Measurements from ENCODE around the gene DHX35. TPM values are rescaled to one million over a fixed set of nuclear protein-coding genes. Genes with fewer than 3 reads are reported as not detected.
A peak's percentile ranks its signal among the peaks of the same experiment; 100 is the strongest.

Gene DHX35
- total and polyA plus RNA-seq, 7 experiments from 2014 or later: 4.7 to 13.3 (median 10.5) TPM

DNA sequence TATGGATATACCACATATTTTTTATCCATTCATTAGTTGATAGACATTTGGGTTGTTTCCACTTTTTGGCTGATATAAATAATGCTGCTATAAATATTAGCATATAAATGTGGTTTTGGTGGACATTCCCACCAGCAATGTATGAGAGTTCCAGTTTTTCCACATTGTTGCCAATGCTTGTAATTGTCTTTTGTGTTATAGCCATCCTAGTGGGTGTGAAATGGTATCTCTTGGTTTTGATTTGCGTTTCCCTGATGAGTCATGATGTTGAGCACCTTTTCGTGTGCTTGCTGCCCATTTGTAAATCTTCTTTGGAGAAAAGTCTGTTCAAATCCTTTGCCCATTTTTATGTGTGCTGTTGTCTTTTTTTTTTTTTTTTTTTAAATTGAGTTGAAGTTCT, 54.4 kb downstream of the DHX35 start:
- CTCF ChIA-PET: no interaction called here
- Mint-ChIP-seq H3K27ac (no peak overlapping the region), H3K9me3 (no peaks in the 10 kb centered on the region), H3K36me3 (peaks cover 11 to 65% (median 46%) of the 10 kb centered on the region in 5 donors), H3K4me3 (no peak overlapping the region), H3K27me3 (no peaks in the 10 kb centered on the region), H3K4me1 (peaks cover 0 to 17% (median 1%) of the 10 kb centered on the region in 7 donors)
- no peak for ATAC-seq
- Histone ChIP-seq H3K27ac (ENCODE audit: low read depth, low read length) (no peak overlapping the region), H3K36me3 (ENCODE audit: control insufficient read depth in 2 of 3, insufficient read depth in 3 of 3, low read length in 3 of 3) (peaks cover 0 to 54% (median 0%) of the 10 kb centered on the region in 3 experiments), H3K4me3 (ENCODE audit: low read length) (no peak overlapping the region), H3K4me1 (ENCODE audit: control insufficient read depth in 2 of 2, insufficient read depth in 2 of 2, low read length in 2 of 2) (no peaks in the 10 kb centered on the region), H3K9me3 (ENCODE audit: control insufficient read depth in 2 of 3, low read length in 3 of 3) (no peaks in the 10 kb centered on the region), H3K27me3 (ENCODE audit: control insufficient read depth in 2 of 2, insufficient read depth in 2 of 2, low read length in 2 of 2) (no peaks in the 10 kb centered on the region)
- no peak for DNase-seq
- intact Hi-C loops (cut with micrococcal nuclease): no loop called here
- POLR2A ChIA-PET: no interaction called here

DNA sequence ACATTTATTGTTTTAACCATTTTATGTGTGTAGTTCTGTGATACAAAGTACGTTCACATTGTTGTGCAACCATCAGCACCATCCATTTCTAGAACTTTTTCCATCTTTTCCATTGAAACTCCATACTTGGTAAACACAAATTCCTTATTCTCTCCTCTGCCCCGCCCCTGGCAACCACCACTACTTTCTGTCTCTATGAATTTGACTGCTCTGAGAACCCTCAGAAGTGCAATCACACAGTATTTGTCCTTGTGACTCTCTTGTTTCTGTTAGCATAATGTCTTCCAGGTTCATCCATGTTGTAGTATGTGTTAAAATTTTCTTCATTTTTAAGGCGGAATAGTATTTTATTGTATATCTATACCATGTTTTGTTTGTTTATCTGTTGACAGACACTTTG, 56.9 kb downstream of the DHX35 start:
- POLR2A ChIA-PET: no interaction called here
- H3K4me3 ChIP-seq (ENCODE audit: low read length): no peak overlapping the region
- peaks cover 0 to 26% (median 1%) of the 10 kb centered on the region in 7 donors for H3K4me1 Mint-ChIP-seq
- H3K9me3 Mint-ChIP-seq: no peaks in the 10 kb centered on the region
- no peak for DNase-seq
- peaks cover 3 to 65% (median 5%) of the 10 kb centered on the region in 3 experiments for H3K36me3 ChIP-seq (ENCODE audit: control insufficient read depth in 2 of 3, insufficient read depth in 3 of 3, low read length in 3 of 3)
- no peaks in the 10 kb centered on the region for H3K27me3 Mint-ChIP-seq
- intact Hi-C loops (cut with micrococcal nuclease): no loop called here
- H3K9me3 ChIP-seq (ENCODE audit: control insufficient read depth in 2 of 3, low read length in 3 of 3): no peaks in the 10 kb centered on the region
- H3K4me3 Mint-ChIP-seq: no peak overlapping the region
- H3K36me3 Mint-ChIP-seq: peaks cover 12 to 72% (median 56%) of the 10 kb centered on the region in 5 donors
- no peak overlapping the region for H3K27ac ChIP-seq (ENCODE audit: low read depth, low read length)
- H3K27ac Mint-ChIP-seq: no peak overlapping the region
- ATAC-seq: no peak
- no peaks in the 10 kb centered on the region for H3K4me1 ChIP-seq (ENCODE audit: control insufficient read depth in 2 of 2, insufficient read depth in 2 of 2, low read length in 2 of 2)
- CTCF ChIA-PET: no interaction called here
- no peaks in the 10 kb centered on the region for H3K27me3 ChIP-seq (ENCODE audit: control insufficient read depth in 2 of 2, insufficient read depth in 2 of 2, low read length in 2 of 2)

DNA sequence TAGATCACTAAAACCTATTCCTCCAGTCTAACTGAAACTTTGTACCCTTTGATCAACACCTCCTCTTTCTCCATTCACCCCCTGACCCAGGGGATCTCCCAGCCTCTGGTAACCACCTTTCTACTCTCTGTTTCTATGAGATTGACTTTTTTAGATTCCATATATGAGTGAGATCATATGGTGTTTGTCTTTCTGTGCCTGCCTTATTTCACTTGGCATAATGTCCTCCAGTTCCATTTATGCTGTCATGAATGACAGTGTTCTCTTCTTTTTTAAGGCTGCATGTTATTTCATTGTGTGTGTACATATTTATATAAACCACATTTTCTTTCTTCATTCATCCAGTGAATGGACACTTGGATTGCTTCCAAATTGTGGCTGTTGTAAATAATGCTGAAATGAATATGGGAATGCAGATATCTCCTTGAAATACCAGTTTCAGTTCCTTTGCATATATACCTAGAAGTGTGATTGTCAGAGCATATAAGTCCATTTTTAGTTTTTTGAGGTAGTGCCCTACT, 57.7 kb downstream of the DHX35 start:
- Histone ChIP-seq H3K4me1 (ENCODE audit: control insufficient read depth in 2 of 2, insufficient read depth in 2 of 2, low read length in 2 of 2) (no peaks in the 10 kb centered on the region), H3K9me3 (ENCODE audit: control insufficient read depth in 2 of 3, low read length in 3 of 3) (no peaks in the 10 kb centered on the region), H3K36me3 (ENCODE audit: control insufficient read depth in 2 of 3, insufficient read depth in 3 of 3, low read length in 3 of 3) (peaks cover 5 to 65% (median 6%) of the 10 kb centered on the region in 3 experiments), H3K4me3 (ENCODE audit: low read length) (no peak overlapping the region), H3K27me3 (ENCODE audit: control insufficient read depth in 2 of 2, insufficient read depth in 2 of 2, low read length in 2 of 2) (no peaks in the 10 kb centered on the region), H3K27ac (ENCODE audit: low read depth, low read length) (no peak overlapping the region)
- no peak for ATAC-seq
- peak in 1 of 9 donors; percentile 51 for DNase-seq
- ChIA-PET CTCF (no interaction called here), POLR2A (no interaction called here)
- Mint-ChIP-seq H3K4me1 (peaks cover under 1 to 25% (median 3%) of the 10 kb centered on the region in 7 donors), H3K36me3 (peaks cover 9 to 67% (median 53%) of the 10 kb centered on the region in 5 donors), H3K27me3 (no peaks in the 10 kb centered on the region), H3K9me3 (no peaks in the 10 kb centered on the region), H3K4me3 (peak overlapping the region in 1 of 10 donors; percentile 15), H3K27ac (peak overlapping the region in 2 of 9 donors; percentile 4 to 20)
- intact Hi-C loops (cut with micrococcal nuclease): no loop called here

DNA sequence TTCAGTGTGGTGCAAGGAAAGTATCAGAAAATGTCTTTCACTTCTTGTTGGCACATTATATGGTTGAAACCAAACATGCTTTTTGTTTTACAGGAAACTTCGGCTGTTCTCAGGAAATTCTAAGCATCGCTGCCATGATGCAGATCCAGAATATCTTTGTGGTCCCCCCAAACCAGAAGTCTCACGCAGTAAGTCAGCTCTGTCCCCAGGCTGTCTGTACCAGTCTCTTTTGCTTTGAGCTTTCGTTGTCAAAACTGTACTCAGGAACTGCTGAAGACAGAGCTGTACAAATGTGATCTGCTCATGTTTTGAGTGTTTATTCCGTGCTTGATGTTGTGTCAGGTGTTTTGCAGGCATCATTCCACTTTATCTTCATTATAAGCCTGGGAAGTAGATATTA, 59.6 kb downstream of the DHX35 start:
- peak overlapping the region in 1 of 9 donors; percentile 30 for H3K27ac Mint-ChIP-seq
- POLR2A ChIA-PET: interaction anchor here (1.0 to 1.1 kb wide), 2 partner anchors 28 to 379 kb away, joined by 3 read pairs; no protein-coding TSS in a partner anchor

DNA sequence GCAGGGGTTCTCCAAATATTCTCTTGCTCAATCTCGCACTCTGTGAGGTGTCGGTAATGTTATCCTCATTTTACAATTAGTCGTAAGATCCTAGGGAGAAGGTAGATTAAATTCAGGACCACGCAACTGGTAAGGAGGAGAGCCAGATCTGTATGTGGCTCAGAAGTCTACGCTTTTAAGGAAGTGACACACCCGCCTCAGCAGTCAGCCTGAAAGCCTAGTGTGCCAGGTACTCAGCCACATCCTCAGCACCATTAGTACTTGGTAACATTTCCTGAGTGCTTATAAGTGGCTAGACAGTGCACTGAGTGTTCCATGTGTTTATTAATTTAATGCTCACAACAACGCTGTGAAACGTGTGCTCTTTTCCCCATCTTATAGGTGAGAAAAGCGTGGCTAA, 63.7 kb downstream of the DHX35 start:
- intact Hi-C loops (cut with micrococcal nuclease): no loop called here
- peak overlapping the region in 8 of 9 donors; percentile 13 to 66 (median 46) for H3K27ac Mint-ChIP-seq
- no peaks in the 10 kb centered on the region for H3K9me3 Mint-ChIP-seq
- Histone ChIP-seq H3K4me1 (ENCODE audit: control insufficient read depth in 2 of 2, insufficient read depth in 2 of 2, low read length in 2 of 2) (peaks cover 0 to 13% of the 10 kb centered on the region in 2 donors), H3K27me3 (ENCODE audit: control insufficient read depth in 2 of 2, insufficient read depth in 2 of 2, low read length in 2 of 2) (no peaks in the 10 kb centered on the region), H3K27ac (ENCODE audit: low read depth, low read length) (no peak overlapping the region), H3K9me3 (ENCODE audit: control insufficient read depth in 2 of 3, low read length in 3 of 3) (no peaks in the 10 kb centered on the region), H3K4me3 (ENCODE audit: low read length) (no peak overlapping the region), H3K36me3 (ENCODE audit: control insufficient read depth in 2 of 3, insufficient read depth in 3 of 3, low read length in 3 of 3) (peaks cover 5 to 70% (median 6%) of the 10 kb centered on the region in 3 experiments)
- peaks cover 11 to 48% (median 27%) of the 10 kb centered on the region in 5 donors for H3K36me3 Mint-ChIP-seq
- peaks cover 0 to 26% (median 19%) of the 10 kb centered on the region in 7 donors for H3K4me1 Mint-ChIP-seq
- DNase-seq: no peak
- ATAC-seq: peak; percentile 31
- ChIA-PET POLR2A (no interaction called here), CTCF (interaction anchor here (1.0 kb wide), 1 partner anchor 26 kb away, joined by 3 read pairs; no protein-coding TSS in a partner anchor)
- H3K4me3 Mint-ChIP-seq: peak overlapping the region in 2 of 10 donors; percentile 20 to 29
- H3K27me3 Mint-ChIP-seq: no peaks in the 10 kb centered on the region

More for the DNA sequence above, 59.6 kb downstream of the DHX35 start:
- Mint-ChIP-seq H3K9me3 (no peaks in the 10 kb centered on the region), H3K4me1 (peaks cover 0 to 36% (median 19%) of the 10 kb centered on the region in 7 donors), H3K36me3 (peaks cover 11 to 67% (median 53%) of the 10 kb centered on the region in 5 donors), H3K4me3 (no peak overlapping the region), H3K27me3 (no peaks in the 10 kb centered on the region)
- Histone ChIP-seq H3K4me3 (ENCODE audit: low read length) (no peak overlapping the region), H3K36me3 (ENCODE audit: control insufficient read depth in 2 of 3, insufficient read depth in 3 of 3, low read length in 3 of 3) (peaks cover 5 to 71% (median 6%) of the 10 kb centered on the region in 3 experiments), H3K27me3 (ENCODE audit: control insufficient read depth in 2 of 2, insufficient read depth in 2 of 2, low read length in 2 of 2) (no peaks in the 10 kb centered on the region), H3K27ac (ENCODE audit: low read depth, low read length) (no peak overlapping the region), H3K9me3 (ENCODE audit: control insufficient read depth in 2 of 3, low read length in 3 of 3) (no peaks in the 10 kb centered on the region), H3K4me1 (ENCODE audit: control insufficient read depth in 2 of 2, insufficient read depth in 2 of 2, low read length in 2 of 2) (peaks cover 0 to 12% of the 10 kb centered on the region in 2 donors)
- CTCF ChIA-PET: no interaction called here
- DNase-seq: no peak
- ATAC-seq: no peak
- intact Hi-C loops (cut with micrococcal nuclease): no loop called here

DNA sequence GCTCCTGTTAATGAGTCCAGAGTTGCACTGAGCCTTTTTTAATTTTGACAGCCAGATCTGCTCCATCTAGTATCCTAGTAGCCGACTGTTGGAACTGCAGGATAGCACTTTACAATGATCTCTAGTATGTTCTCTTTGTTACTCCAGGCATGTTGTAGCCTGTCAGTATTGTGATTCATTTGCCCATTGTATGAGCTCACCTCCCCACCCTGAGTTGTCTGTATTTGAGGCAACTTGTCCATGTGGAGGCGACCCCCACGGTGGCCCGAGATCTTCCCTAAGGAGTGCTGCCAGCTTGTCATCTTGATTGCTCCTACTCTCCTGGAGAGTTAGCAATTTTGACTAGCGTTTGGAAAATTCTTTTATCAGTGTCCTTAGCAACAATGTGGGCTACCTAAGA, 67.2 kb downstream of the DHX35 start:
- Mint-ChIP-seq H3K9me3 (no peaks in the 10 kb centered on the region), H3K4me3 (no peak overlapping the region), H3K27me3 (no peaks in the 10 kb centered on the region), H3K4me1 (peaks cover 0 to 21% (median 18%) of the 10 kb centered on the region in 7 donors), H3K27ac (peak overlapping the region in 1 of 9 donors; percentile 9), H3K36me3 (peaks cover 5 to 38% (median 23%) of the 10 kb centered on the region in 5 donors)
- DNase-seq (no peak), ATAC-seq (no peak)
- POLR2A ChIA-PET: no interaction called here
- peaks cover 0 to 13% of the 10 kb centered on the region in 2 donors for H3K4me1 ChIP-seq (ENCODE audit: control insufficient read depth in 2 of 2, insufficient read depth in 2 of 2, low read length in 2 of 2)
- H3K36me3 ChIP-seq (ENCODE audit: control insufficient read depth in 2 of 3, insufficient read depth in 3 of 3, low read length in 3 of 3): peaks cover 0 to 55% (median 4%) of the 10 kb centered on the region in 3 experiments
- no peak overlapping the region for H3K4me3 ChIP-seq (ENCODE audit: low read length)
- CTCF ChIA-PET: interaction anchor here (1.2 kb wide), 1 partner anchor 20 kb away, joined by 3 read pairs; no protein-coding TSS in a partner anchor
- no peaks in the 10 kb centered on the region for H3K9me3 ChIP-seq (ENCODE audit: control insufficient read depth in 2 of 3, low read length in 3 of 3)
- intact Hi-C loops (cut with micrococcal nuclease): no loop called here
- H3K27me3 ChIP-seq (ENCODE audit: control insufficient read depth in 2 of 2, insufficient read depth in 2 of 2, low read length in 2 of 2): no peaks in the 10 kb centered on the region
- no peak overlapping the region for H3K27ac ChIP-seq (ENCODE audit: low read depth, low read length)

DNA sequence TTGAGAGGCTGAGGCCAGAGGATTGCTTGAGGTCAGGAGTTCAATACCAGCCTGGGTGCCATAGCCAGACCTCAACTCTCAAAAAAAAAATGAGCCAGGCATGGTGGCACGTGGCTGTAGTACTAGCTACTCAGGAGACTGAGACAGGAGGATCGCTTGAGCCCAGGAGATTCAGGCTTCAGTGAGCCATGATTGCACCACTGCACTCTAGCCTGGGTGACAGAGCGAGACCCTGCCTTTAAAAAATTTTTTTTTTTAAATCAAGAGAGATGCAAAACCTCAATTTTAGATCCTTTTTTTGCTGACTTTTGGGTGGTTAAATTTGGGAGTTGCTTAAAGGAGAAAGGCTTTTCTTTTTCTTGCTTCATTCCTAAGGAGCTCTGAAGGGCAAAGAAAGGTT, 70.9 kb downstream of the DHX35 start:
- Histone ChIP-seq H3K9me3 (ENCODE audit: control insufficient read depth in 2 of 3, low read length in 3 of 3) (no peaks in the 10 kb centered on the region), H3K4me3 (ENCODE audit: low read length) (no peak overlapping the region), H3K36me3 (ENCODE audit: control insufficient read depth in 2 of 3, insufficient read depth in 3 of 3, low read length in 3 of 3) (peaks cover 0 to 68% (median 4%) of the 10 kb centered on the region in 3 experiments), H3K4me1 (ENCODE audit: control insufficient read depth in 2 of 2, insufficient read depth in 2 of 2, low read length in 2 of 2) (no peaks in the 10 kb centered on the region), H3K27ac (ENCODE audit: low read depth, low read length) (no peak overlapping the region), H3K27me3 (ENCODE audit: control insufficient read depth in 2 of 2, insufficient read depth in 2 of 2, low read length in 2 of 2) (no peaks in the 10 kb centered on the region)
- peaks cover 4 to 35% (median 16%) of the 10 kb centered on the region in 5 donors for H3K36me3 Mint-ChIP-seq
- ATAC-seq: no peak
- CTCF ChIA-PET: no interaction called here
- DNase-seq: no peak
- no peak overlapping the region for H3K4me3 Mint-ChIP-seq
- POLR2A ChIA-PET: no interaction called here
- H3K4me1 Mint-ChIP-seq: no peaks in the 10 kb centered on the region
- no peaks in the 10 kb centered on the region for H3K9me3 Mint-ChIP-seq
- H3K27me3 Mint-ChIP-seq: no peaks in the 10 kb centered on the region
- intact Hi-C loops (cut with micrococcal nuclease): no loop called here
- H3K27ac Mint-ChIP-seq: no peak overlapping the region

Data from naive thymus-derived CD4-positive, alpha-beta T cell (primary cell).